Choroid plexus epithelial cell (primary cell): ENCODE data around the gene GRM1.

Experiments used
- DNase-seq: peaks from one replicate; pipeline ENCODE4 v3.0.0-alpha.2; 2010; ENCODE audit warnings: low read depth
- H3K4me3 ChIP-seq: 2 replicates; pipeline ENCODE4 v1.5.1; 2011; ENCODE audit warnings: low read depth, mild to moderate bottlenecking, control low read depth, low read length, moderate library complexity
- CTCF ChIP-seq: conservative IDR thresholded peaks from 2 replicates; pipeline ENCODE4 v1.5.1; 2011; ENCODE audit warnings: low read depth, mild to moderate bottlenecking, control low read depth, inconsistent platforms, low read length, moderate library complexity

The GRM1 gene

GRCh38 chr6:146456886-146457285 lies 428.0 kb downstream of the GRM1 start:
- no peak for DNase-seq
- H3K4me3 ChIP-seq, result no peak overlapping the region
- no peak for TF ChIP-seq CTCF

GRCh38 chr6:146460941-146461340 lies 432.1 kb downstream of the GRM1 start:
- DNase-seq, result no peak
- H3K4me3 ChIP-seq, result no peak overlapping the region
- TF ChIP-seq CTCF, result no peak

- no peak for DNase-seq
- no peak overlapping the region for H3K4me3 ChIP-seq
- no peak for TF ChIP-seq CTCF
These were observed 441.4 kb downstream of the GRM1 start for GRCh38 chr6:146470091-146470770.

GRCh38 chr6:146472918-146473317 lies 444.1 kb downstream of the GRM1 start:
- no peak overlapping the region for H3K4me3 ChIP-seq
- TF ChIP-seq CTCF, result no peak
- no peak for DNase-seq

GRCh38 chr6:146481527-146481926 lies 452.7 kb downstream of the GRM1 start:
- no peak for TF ChIP-seq CTCF
- DNase-seq, result peak; percentile 3
- no peak overlapping the region for H3K4me3 ChIP-seq

- H3K4me3 ChIP-seq, result no peak overlapping the region
- TF ChIP-seq CTCF, result no peak
- DNase-seq, result no peak
These were observed 455.5 kb downstream of the GRM1 start for GRCh38 chr6:146484411-146484810.
